ENCODE results near the gene IL19.
"Not testable (repeated sequence)": the region's sequence is repeated elsewhere in the genome, so short reads cannot be mapped to it uniquely, and the experiment has no call there.

Gene IL19

GRCh38 chr1:206852662-206853061, 82.1 kb downstream of the IL19 start:
- H3K36me3 ChIP-seq (ENCODE audit: control insufficient read depth in 1 of 2, insufficient read depth in 2 of 2, low read length in 2 of 2); H4K12ac ChIP-seq (ENCODE audit: low read depth, low read length); H3K4me3 ChIP-seq (ENCODE audit: low read depth, low read length); H3K79me1 ChIP-seq (ENCODE audit: low read length); H3K18ac ChIP-seq (ENCODE audit: low read length); H2AFZ ChIP-seq (ENCODE audit: insufficient read depth, low read length, poor library complexity); H3K4me1 ChIP-seq (ENCODE audit: control insufficient read depth in 1 of 2, insufficient read depth in 2 of 2, low read length in 2 of 2); H3K79me2 ChIP-seq (ENCODE audit: control insufficient read depth, insufficient read depth, low read length, poor library complexity); H4K8ac ChIP-seq (ENCODE audit: low read depth, low read length); H4K91ac ChIP-seq (ENCODE audit: low read depth, low read length); H3K4me2 ChIP-seq (ENCODE audit: low read length); H2BK12ac ChIP-seq (ENCODE audit: low read length); H2BK120ac ChIP-seq (ENCODE audit: insufficient read depth, low read length, poor library complexity); H3K9ac ChIP-seq (ENCODE audit: low read length); H2BK5ac ChIP-seq (ENCODE audit: low read depth, low read length, poor library complexity); H3K27me3 ChIP-seq (ENCODE audit: insufficient read depth, low read length); H3K14ac ChIP-seq (ENCODE audit: low read length); H3K4ac ChIP-seq (ENCODE audit: low read depth, low read length); H3K27ac ChIP-seq (ENCODE audit: low read depth, low read length); H3K23ac ChIP-seq (ENCODE audit: low read length); H3K9me3 ChIP-seq (ENCODE audit: insufficient read depth, low read depth, low read length); DNase-seq; H2AK5ac ChIP-seq (ENCODE audit: low read length): not testable (repeated sequence)
- WGBS (ENCODE audit: extremely low coverage, insufficient coverage, insufficient read length) = no CpG with 5 or more reads among the region's 2 CpGs

- H3K79me2 ChIP-seq (ENCODE audit: control insufficient read depth, insufficient read depth, low read length, poor library complexity); H3K27me3 ChIP-seq (ENCODE audit: insufficient read depth, low read length); H3K36me3 ChIP-seq (ENCODE audit: control insufficient read depth in 1 of 2, insufficient read depth in 2 of 2, low read length in 2 of 2); H3K4me2 ChIP-seq (ENCODE audit: low read length); H3K27ac ChIP-seq (ENCODE audit: low read depth, low read length); H2AK5ac ChIP-seq (ENCODE audit: low read length); H2AFZ ChIP-seq (ENCODE audit: insufficient read depth, low read length, poor library complexity); H3K4me1 ChIP-seq (ENCODE audit: control insufficient read depth in 1 of 2, insufficient read depth in 2 of 2, low read length in 2 of 2); H3K14ac ChIP-seq (ENCODE audit: low read length); H3K79me1 ChIP-seq (ENCODE audit: low read length); H4K12ac ChIP-seq (ENCODE audit: low read depth, low read length); H3K4ac ChIP-seq (ENCODE audit: low read depth, low read length); H2BK120ac ChIP-seq (ENCODE audit: insufficient read depth, low read length, poor library complexity); H3K9ac ChIP-seq (ENCODE audit: low read length); H3K4me3 ChIP-seq (ENCODE audit: low read depth, low read length); H2BK5ac ChIP-seq (ENCODE audit: low read depth, low read length, poor library complexity); H2BK12ac ChIP-seq (ENCODE audit: low read length); H4K91ac ChIP-seq (ENCODE audit: low read depth, low read length); H3K18ac ChIP-seq (ENCODE audit: low read length); DNase-seq; H3K9me3 ChIP-seq (ENCODE audit: insufficient read depth, low read depth, low read length); H4K8ac ChIP-seq (ENCODE audit: low read depth, low read length); H3K23ac ChIP-seq (ENCODE audit: low read length): not testable (repeated sequence)
These were observed 83.1 kb downstream of the IL19 start for GRCh38 chr1:206853696-206854095.

GRCh38 chr1:206854401-206855129, 84.0 kb downstream of the IL19 start:
- no CpG with 5 or more reads among the region's 3 CpGs for WGBS (ENCODE audit: extremely low coverage, insufficient coverage, insufficient read length)
- H2BK12ac ChIP-seq (ENCODE audit: low read length) = no peak overlapping the region

GRCh38 chr1:206855859-206856258, 85.3 kb downstream of the IL19 start:
- Histone ChIP-seq H3K4me1 (ENCODE audit: control insufficient read depth in 1 of 2, insufficient read depth in 2 of 2, low read length in 2 of 2) (peaks cover 4 to 6% of the 10 kb centered on the region in 2 experiments), H3K27ac (ENCODE audit: low read depth, low read length) (no peak overlapping the region), H2BK12ac (ENCODE audit: low read length) (no peak overlapping the region), H3K4ac (ENCODE audit: low read depth, low read length) (no peak overlapping the region), H2AK5ac (ENCODE audit: low read length) (no peak overlapping the region), H3K79me2 (ENCODE audit: control insufficient read depth, insufficient read depth, low read length, poor library complexity) (no peaks in the 10 kb centered on the region), H2AFZ (ENCODE audit: insufficient read depth, low read length, poor library complexity) (no peak overlapping the region), H4K8ac (ENCODE audit: low read depth, low read length) (no peak overlapping the region), H3K23ac (ENCODE audit: low read length) (no peak overlapping the region), H3K18ac (ENCODE audit: low read length) (no peak overlapping the region), H3K4me3 (ENCODE audit: low read depth, low read length) (no peak overlapping the region), H3K36me3 (ENCODE audit: control insufficient read depth in 1 of 2, insufficient read depth in 2 of 2, low read length in 2 of 2) (no peaks in the 10 kb centered on the region), H4K91ac (ENCODE audit: low read depth, low read length) (no peak overlapping the region), H2BK5ac (ENCODE audit: low read depth, low read length, poor library complexity) (no peak overlapping the region), H4K12ac (ENCODE audit: low read depth, low read length) (no peak overlapping the region), H3K9ac (ENCODE audit: low read length) (no peak overlapping the region), H3K9me3 (ENCODE audit: insufficient read depth, low read depth, low read length) (peaks cover 2% of the 10 kb centered on the region), H3K14ac (ENCODE audit: low read length) (no peak overlapping the region), H3K79me1 (ENCODE audit: low read length) (no peaks in the 10 kb centered on the region), H3K4me2 (ENCODE audit: low read length) (no peak overlapping the region), H2BK120ac (ENCODE audit: insufficient read depth, low read length, poor library complexity) (no peak overlapping the region), H3K27me3 (ENCODE audit: insufficient read depth, low read length) (peaks cover 1% of the 10 kb centered on the region)
- no CpG with 5 or more reads among the region's 2 CpGs for WGBS (ENCODE audit: extremely low coverage, insufficient coverage, insufficient read length)
- no peak for DNase-seq

More at GRCh38 chr1:206854401-206855129, 84.0 kb downstream of the IL19 start:
- Histone ChIP-seq H3K9ac (ENCODE audit: low read length) (no peak overlapping the region), H3K9me3 (ENCODE audit: insufficient read depth, low read depth, low read length) (peaks cover 2% of the 10 kb centered on the region), H3K4me2 (ENCODE audit: low read length) (no peak overlapping the region), H3K4me1 (ENCODE audit: control insufficient read depth in 1 of 2, insufficient read depth in 2 of 2, low read length in 2 of 2) (peaks cover 4 to 6% of the 10 kb centered on the region in 2 experiments), H2AFZ (ENCODE audit: insufficient read depth, low read length, poor library complexity) (no peak overlapping the region), H4K8ac (ENCODE audit: low read depth, low read length) (no peak overlapping the region), H3K79me1 (ENCODE audit: low read length) (no peaks in the 10 kb centered on the region), H4K91ac (ENCODE audit: low read depth, low read length) (no peak overlapping the region), H3K27ac (ENCODE audit: low read depth, low read length) (no peak overlapping the region), H2BK120ac (ENCODE audit: insufficient read depth, low read length, poor library complexity) (no peak overlapping the region), H3K18ac (ENCODE audit: low read length) (no peak overlapping the region), H2BK5ac (ENCODE audit: low read depth, low read length, poor library complexity) (no peak overlapping the region), H3K23ac (ENCODE audit: low read length) (no peak overlapping the region), H2AK5ac (ENCODE audit: low read length) (no peak overlapping the region), H3K27me3 (ENCODE audit: insufficient read depth, low read length) (peaks cover 1% of the 10 kb centered on the region), H4K12ac (ENCODE audit: low read depth, low read length) (peak overlapping the region; percentile 30), H3K36me3 (ENCODE audit: control insufficient read depth in 1 of 2, insufficient read depth in 2 of 2, low read length in 2 of 2) (no peaks in the 10 kb centered on the region), H3K79me2 (ENCODE audit: control insufficient read depth, insufficient read depth, low read length, poor library complexity) (no peaks in the 10 kb centered on the region), H3K14ac (ENCODE audit: low read length) (no peak overlapping the region), H3K4me3 (ENCODE audit: low read depth, low read length) (no peak overlapping the region), H3K4ac (ENCODE audit: low read depth, low read length) (no peak overlapping the region)
- peak in 1 of 2 donors; percentile 40 for DNase-seq

Measured in trophoblast cell (in vitro differentiated cells and primary cell).